COLO668 (cell line): ENCODE measurements around the gene EML3.
"Not testable (repeated sequence)": the region's sequence is repeated elsewhere in the genome, so short reads cannot be mapped to it uniquely, and the experiment has no call there.

Experiments used
- DNase-seq: peaks from one replicate; lab custom pipeline; 2025; ENCODE audit not compliant: unreplicated experiment; lab: John Stamatoyannopoulos, UW

EML3 gene

GRCh38 chr11:62621567-62622470 lies 9.2 kb upstream of the EML3 start, which contains the start of gene B3GAT3:
Gene B3GAT3, minus strand, starts transcription at chr11:62621986. Its CDS starts 39 bp downstream, at chr11:62621947.
- DNase-seq, result peak; percentile 99

GRCh38 chr11:62621027-62621566 lies 8.5 kb upstream of the EML3 start:
- no peak for DNase-seq

- DNase-seq, result not testable (repeated sequence)
These were observed 4.4 kb upstream of the EML3 start for GRCh38 chr11:62616957-62617356.

- no peak for DNase-seq
These were observed 2.9 kb upstream of the EML3 start for GRCh38 chr11:62615521-62615920.

GRCh38 chr11:62614275-62614674 lies 1.7 kb upstream of the EML3 start:
- peak; percentile 28 for DNase-seq

- DNase-seq, result no peak
These were observed 760 bp upstream of the EML3 start for GRCh38 chr11:62613291-62613778.

GRCh38 chr11:62611705-62612365 lies 740 bp downstream of the EML3 start:
- peak; percentile 47 for DNase-seq

GRCh38 chr11:62610814-62611704 lies 1.5 kb downstream of the EML3 start:
- DNase-seq, result no peak

GRCh38 chr11:62610403-62610802 lies 2.2 kb downstream of the EML3 start:
- DNase-seq, result no peak

GRCh38 chr11:62608776-62609175 lies 3.8 kb downstream of the EML3 start:
- DNase-seq, result no peak

GRCh38 chr11:62607714-62608113 lies 4.9 kb downstream of the EML3 start:
- DNase-seq, result no peak

- no peak for DNase-seq
These were observed 6.7 kb downstream of the EML3 start for GRCh38 chr11:62605902-62606301.

- no peak for DNase-seq
These were observed 7.1 kb downstream of the EML3 start for GRCh38 chr11:62605467-62605866.

GRCh38 chr11:62604460-62605120 lies 8.0 kb downstream of the EML3 start:
- no peak for DNase-seq

GRCh38 chr11:62603776-62604299 lies 8.7 kb downstream of the EML3 start:
- no peak for DNase-seq

GRCh38 chr11:62603072-62603408 lies 9.5 kb downstream of the EML3 start:
- DNase-seq, result peak; percentile 44

- DNase-seq, result peak; percentile 84
These were observed 10.2 kb downstream of the EML3 start for GRCh38 chr11:62602141-62603071.

- DNase-seq, result peak; percentile 97
These were observed 11.0 kb downstream of the EML3 start, which contains the start of gene MTA2 for GRCh38 chr11:62601372-62602140. Gene MTA2, minus strand, starts transcription at chr11:62601865. Its CDS starts 415 bp downstream, at chr11:62601450.
